Measurements from ENCODE around the gene CDKN1C.
A peak's percentile ranks its signal among the peaks of the same experiment; 100 is the strongest.

CDKN1C gene

DNA sequence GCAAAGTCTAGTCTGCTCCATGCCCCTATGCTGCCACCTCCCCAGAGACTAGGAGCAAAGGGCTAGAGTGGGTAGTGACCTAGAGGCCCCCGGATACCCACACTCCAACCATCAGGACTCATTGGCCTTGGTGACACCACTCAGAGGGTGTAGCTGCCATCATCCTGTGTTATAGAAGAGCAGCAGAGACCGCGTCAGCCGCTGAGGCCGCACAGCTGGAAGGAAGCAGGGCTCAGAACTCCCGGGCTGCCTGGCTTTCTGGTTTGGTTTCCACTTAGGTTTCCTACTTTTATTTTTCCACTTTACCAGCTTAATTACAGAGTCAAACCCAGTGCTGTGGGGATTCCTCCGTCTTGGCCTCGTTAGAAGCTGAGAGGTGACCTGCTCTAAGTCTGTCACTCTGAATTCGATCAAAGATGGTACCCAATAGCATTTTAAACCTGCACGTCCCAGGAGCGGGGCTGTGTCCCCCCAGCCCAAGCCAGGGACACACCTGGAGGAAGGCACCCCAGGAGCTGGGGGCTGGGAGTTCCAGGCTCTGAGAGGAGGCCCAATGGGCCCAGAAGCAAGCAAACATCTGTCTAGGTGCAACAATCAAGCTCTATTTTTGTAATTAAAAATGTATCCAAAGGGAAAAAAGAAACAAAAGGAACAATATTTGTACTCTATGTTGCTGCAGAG lies 2.1 kb upstream of the CDKN1C start:
- TF ChIP-seq GLIS3 (CRISPR knock-in tag; IDR thresholded peaks at IDR 0.05): no peak
- TF ChIP-seq BACH2 (CRISPR knock-in tag; IDR thresholded peaks at IDR 0.05; ENCODE audit: borderline replicate concordance): no peak
- no peak for TF ChIP-seq ISL1 (CRISPR knock-in tag; IDR thresholded peaks at IDR 0.05)
- TF ChIP-seq SNAI2 (CRISPR knock-in tag; IDR thresholded peaks at IDR 0.05): no peak
- TF ChIP-seq, protein P1, sequence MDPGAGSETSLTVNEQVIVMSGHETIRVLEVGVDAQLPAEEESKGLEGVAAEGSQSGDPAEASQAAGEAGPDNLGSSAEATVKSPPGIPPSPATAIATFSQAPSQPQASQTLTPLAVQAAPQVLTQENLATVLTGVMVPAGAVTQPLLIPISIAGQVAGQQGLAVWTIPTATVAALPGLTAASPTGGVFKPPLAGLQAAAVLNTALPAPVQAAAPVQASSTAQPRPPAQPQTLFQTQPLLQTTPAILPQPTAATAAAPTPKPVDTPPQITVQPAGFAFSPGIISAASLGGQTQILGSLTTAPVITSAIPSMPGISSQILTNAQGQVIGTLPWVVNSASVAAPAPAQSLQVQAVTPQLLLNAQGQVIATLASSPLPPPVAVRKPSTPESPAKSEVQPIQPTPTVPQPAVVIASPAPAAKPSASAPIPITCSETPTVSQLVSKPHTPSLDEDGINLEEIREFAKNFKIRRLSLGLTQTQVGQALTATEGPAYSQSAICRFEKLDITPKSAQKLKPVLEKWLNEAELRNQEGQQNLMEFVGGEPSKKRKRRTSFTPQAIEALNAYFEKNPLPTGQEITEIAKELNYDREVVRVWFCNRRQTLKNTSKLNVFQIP (CRISPR knock-in tag; IDR thresholded peaks at IDR 0.05; ENCODE audit: borderline replicate concordance, low read depth): no peak
- TF ChIP-seq, protein P2, sequence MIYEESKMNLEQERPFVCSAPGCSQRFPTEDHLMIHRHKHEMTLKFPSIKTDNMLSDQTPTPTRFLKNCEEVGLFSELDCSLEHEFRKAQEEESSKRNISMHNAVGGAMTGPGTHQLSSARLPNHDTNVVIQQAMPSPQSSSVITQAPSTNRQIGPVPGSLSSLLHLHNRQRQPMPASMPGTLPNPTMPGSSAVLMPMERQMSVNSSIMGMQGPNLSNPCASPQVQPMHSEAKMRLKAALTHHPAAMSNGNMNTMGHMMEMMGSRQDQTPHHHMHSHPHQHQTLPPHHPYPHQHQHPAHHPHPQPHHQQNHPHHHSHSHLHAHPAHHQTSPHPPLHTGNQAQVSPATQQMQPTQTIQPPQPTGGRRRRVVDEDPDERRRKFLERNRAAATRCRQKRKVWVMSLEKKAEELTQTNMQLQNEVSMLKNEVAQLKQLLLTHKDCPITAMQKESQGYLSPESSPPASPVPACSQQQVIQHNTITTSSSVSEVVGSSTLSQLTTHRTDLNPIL (CRISPR knock-in tag; IDR thresholded peaks at IDR 0.05; ENCODE audit: low read depth): no peak
- TF ChIP-seq, protein P3, sequence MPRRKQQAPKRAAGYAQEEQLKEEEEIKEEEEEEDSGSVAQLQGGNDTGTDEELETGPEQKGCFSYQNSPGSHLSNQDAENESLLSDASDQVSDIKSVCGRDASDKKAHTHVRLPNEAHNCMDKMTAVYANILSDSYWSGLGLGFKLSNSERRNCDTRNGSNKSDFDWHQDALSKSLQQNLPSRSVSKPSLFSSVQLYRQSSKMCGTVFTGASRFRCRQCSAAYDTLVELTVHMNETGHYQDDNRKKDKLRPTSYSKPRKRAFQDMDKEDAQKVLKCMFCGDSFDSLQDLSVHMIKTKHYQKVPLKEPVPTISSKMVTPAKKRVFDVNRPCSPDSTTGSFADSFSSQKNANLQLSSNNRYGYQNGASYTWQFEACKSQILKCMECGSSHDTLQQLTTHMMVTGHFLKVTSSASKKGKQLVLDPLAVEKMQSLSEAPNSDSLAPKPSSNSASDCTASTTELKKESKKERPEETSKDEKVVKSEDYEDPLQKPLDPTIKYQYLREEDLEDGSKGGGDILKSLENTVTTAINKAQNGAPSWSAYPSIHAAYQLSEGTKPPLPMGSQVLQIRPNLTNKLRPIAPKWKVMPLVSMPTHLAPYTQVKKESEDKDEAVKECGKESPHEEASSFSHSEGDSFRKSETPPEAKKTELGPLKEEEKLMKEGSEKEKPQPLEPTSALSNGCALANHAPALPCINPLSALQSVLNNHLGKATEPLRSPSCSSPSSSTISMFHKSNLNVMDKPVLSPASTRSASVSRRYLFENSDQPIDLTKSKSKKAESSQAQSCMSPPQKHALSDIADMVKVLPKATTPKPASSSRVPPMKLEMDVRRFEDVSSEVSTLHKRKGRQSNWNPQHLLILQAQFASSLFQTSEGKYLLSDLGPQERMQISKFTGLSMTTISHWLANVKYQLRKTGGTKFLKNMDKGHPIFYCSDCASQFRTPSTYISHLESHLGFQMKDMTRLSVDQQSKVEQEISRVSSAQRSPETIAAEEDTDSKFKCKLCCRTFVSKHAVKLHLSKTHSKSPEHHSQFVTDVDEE (CRISPR knock-in tag; IDR thresholded peaks at IDR 0.05): no peak
- no peak for TF ChIP-seq RARB (CRISPR knock-in tag; IDR thresholded peaks at IDR 0.05)
- TF ChIP-seq CSDC2 (CRISPR knock-in tag; IDR thresholded peaks at IDR 0.05): no peak
- TF ChIP-seq ZFP30 (CRISPR knock-in tag; IDR thresholded peaks at IDR 0.05): no peak
- no peak for TF ChIP-seq ZC3H10 (CRISPR knock-in tag; IDR thresholded peaks at IDR 0.05)
- TF ChIP-seq PPARA (CRISPR knock-in tag; IDR thresholded peaks at IDR 0.05; ENCODE audit: borderline replicate concordance): no peak
- no peak for TF ChIP-seq TCF4 (CRISPR knock-in tag; IDR thresholded peaks at IDR 0.05; ENCODE audit: borderline replicate concordance)
- TF ChIP-seq ZNF8 (CRISPR knock-in tag; IDR thresholded peaks at IDR 0.05): no peak
- TF ChIP-seq TOX (CRISPR knock-in tag; IDR thresholded peaks at IDR 0.05; ENCODE audit: borderline replicate concordance): no peak
- no peak for ATAC-seq

DNA sequence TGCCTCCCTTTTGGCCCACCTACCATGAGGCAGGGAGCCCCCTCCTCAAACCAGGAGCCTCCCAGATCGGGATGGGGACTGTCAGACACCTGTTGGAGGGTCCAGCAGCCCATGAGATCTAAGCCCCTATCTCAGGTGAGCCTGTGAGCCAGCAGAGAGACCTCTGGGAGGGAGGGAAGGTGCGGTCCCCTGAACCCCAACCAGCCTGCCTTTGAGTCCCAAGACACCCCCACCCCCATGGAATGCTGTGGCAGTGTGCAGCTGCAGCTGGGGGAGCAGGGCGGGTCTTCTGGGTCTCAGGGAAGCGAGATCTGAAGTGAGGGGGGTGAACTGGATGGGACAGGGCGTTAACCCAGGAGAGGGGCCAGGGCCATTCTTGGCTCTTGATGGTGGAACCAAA lies 1.4 kb upstream of the CDKN1C start:
- ATAC-seq: no peak
- TF ChIP-seq ZC3H10 (CRISPR knock-in tag; IDR thresholded peaks at IDR 0.05): no peak
- TF ChIP-seq ZFP3 (CRISPR knock-in tag; IDR thresholded peaks at IDR 0.05): no peak
- TF ChIP-seq, protein P4, sequence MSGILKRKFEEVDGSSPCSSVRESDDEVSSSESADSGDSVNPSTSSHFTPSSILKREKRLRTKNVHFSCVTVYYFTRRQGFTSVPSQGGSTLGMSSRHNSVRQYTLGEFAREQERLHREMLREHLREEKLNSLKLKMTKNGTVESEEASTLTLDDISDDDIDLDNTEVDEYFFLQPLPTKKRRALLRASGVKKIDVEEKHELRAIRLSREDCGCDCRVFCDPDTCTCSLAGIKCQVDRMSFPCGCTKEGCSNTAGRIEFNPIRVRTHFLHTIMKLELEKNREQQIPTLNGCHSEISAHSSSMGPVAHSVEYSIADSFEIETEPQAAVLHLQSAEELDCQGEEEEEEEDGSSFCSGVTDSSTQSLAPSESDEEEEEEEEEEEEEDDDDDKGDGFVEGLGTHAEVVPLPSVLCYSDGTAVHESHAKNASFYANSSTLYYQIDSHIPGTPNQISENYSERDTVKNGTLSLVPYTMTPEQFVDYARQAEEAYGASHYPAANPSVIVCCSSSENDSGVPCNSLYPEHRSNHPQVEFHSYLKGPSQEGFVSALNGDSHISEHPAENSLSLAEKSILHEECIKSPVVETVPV (CRISPR knock-in tag; IDR thresholded peaks at IDR 0.05): no peak
- no peak for TF ChIP-seq RARB (CRISPR knock-in tag; IDR thresholded peaks at IDR 0.05)
- TF ChIP-seq, protein P1 (CRISPR knock-in tag; IDR thresholded peaks at IDR 0.05; ENCODE audit: borderline replicate concordance, low read depth): no peak

DNA sequence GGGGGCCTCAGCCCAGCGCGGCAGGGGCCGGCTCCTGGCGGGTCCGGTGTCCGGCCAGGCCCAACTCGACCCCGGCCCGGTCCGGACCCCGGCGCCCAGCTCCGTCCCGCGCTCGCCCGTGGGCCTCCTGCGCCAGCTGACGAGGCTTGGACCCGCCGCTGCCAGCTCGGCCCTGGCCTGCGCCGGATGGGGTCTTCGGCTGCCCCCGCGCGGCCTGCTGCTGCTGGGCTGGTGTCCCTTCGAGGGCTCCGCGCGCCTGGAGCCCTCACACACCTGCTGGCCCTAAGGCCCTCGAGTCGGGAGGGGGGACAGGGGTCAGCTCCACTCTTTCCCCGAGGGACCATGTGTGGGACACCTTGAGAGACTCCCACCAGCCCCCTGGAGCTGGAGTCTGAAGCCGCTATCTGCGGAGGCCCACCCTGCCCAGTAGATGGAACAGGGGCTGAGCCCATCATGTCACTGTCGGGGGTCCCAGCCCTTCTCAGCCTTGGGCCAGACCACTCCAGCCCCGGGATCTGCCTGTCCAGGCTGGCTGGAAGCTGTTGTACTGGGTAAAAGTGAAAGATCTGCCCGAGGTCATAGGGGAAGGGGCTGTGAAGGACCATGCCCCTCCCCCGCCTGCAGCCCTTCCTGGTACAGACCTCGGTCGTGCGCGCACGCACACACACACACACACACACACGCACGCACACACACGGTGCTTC lies 768 bp upstream of the CDKN1C start:
- ATAC-seq: peak; percentile 16
- TF ChIP-seq RARB (CRISPR knock-in tag; IDR thresholded peaks at IDR 0.05): no peak
- TF ChIP-seq ZFP3 (CRISPR knock-in tag; IDR thresholded peaks at IDR 0.05): no peak
- TF ChIP-seq ZNF8 (CRISPR knock-in tag; IDR thresholded peaks at IDR 0.05): no peak
- no peak for TF ChIP-seq OSR1 (CRISPR knock-in tag; IDR thresholded peaks at IDR 0.05)
- no peak for TF ChIP-seq ISL1 (CRISPR knock-in tag; IDR thresholded peaks at IDR 0.05)
- no peak for TF ChIP-seq TCF4 (CRISPR knock-in tag; IDR thresholded peaks at IDR 0.05; ENCODE audit: borderline replicate concordance)
- TF ChIP-seq, protein P5, sequence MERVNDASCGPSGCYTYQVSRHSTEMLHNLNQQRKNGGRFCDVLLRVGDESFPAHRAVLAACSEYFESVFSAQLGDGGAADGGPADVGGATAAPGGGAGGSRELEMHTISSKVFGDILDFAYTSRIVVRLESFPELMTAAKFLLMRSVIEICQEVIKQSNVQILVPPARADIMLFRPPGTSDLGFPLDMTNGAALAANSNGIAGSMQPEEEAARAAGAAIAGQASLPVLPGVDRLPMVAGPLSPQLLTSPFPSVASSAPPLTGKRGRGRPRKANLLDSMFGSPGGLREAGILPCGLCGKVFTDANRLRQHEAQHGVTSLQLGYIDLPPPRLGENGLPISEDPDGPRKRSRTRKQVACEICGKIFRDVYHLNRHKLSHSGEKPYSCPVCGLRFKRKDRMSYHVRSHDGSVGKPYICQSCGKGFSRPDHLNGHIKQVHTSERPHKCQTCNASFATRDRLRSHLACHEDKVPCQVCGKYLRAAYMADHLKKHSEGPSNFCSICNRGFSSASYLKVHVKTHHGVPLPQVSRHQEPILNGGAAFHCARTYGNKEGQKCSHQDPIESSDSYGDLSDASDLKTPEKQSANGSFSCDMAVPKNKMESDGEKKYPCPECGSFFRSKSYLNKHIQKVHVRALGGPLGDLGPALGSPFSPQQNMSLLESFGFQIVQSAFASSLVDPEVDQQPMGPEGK (CRISPR knock-in tag; IDR thresholded peaks at IDR 0.05; ENCODE audit: borderline replicate concordance): no peak
- TF ChIP-seq, protein P3 (CRISPR knock-in tag; IDR thresholded peaks at IDR 0.05): no peak
- no peak for TF ChIP-seq GLIS3 (CRISPR knock-in tag; IDR thresholded peaks at IDR 0.05)
- TF ChIP-seq, protein P2 (CRISPR knock-in tag; IDR thresholded peaks at IDR 0.05; ENCODE audit: low read depth): no peak
- no peak for TF ChIP-seq ARNTL (CRISPR knock-in tag; IDR thresholded peaks at IDR 0.05; ENCODE audit: borderline replicate concordance, low read depth)
